ENCODE results near the gene SMCO3. TPM values are rescaled to one million over a fixed set of nuclear protein-coding genes. Genes with fewer than 3 reads are reported as not detected.

SMCO3 gene
- total RNA-seq, 1 experiment from 2014 or later, result not detected

DNA sequence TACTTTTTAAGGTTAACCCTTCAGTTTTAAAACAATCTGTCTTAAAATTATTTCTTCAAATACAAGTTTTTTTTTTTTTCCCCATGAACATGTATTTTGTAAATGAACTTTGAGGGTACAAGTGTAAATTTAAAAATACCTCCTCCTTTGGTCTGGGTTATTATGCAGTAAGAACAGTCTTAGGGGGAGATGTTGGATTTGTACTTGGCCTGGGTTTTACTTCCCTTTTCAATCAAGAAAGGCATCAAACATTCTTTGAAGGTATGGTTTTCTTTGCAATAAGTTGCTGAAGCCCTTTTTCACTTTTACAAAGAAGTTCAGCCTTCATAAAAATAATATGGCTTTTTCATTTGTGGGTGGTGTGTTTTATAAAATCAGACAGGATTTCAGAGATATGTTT lies 31.2 kb downstream of the SMCO3 start:
- no peaks in the 10 kb centered on the region for H3K79me2 ChIP-seq (ENCODE audit: insufficient read depth, low read length)
- ChIA-PET CTCF (interaction anchor here (1.1 kb wide), 1 partner anchor 27 kb away, joined by 3 read pairs; no protein-coding TSS in a partner anchor), RAD21 (ENCODE audit: low non-redundant PET in 1 of 2, low total read pairs in 2 of 2, uncharacterized antibody in 2 of 2, unreplicated experiment in 2 of 2) (no interaction called here), POLR2A (no interaction called here)
- TF ChIP-seq ZBTB33 (IDR thresholded peaks at IDR 0.05; ENCODE audit: extremely low read depth, insufficient replicate concordance, low read length) (no peak), SP1 (IDR thresholded peaks at IDR 0.05; ENCODE audit: low read depth) (no peak), CBX3 (IDR thresholded peaks at IDR 0.05; ENCODE audit: low read depth) (no peak), POLR2AphosphoS5 (IDR thresholded peaks at IDR 0.05; ENCODE audit: low read depth, low read length) (no peak), POLR2A (IDR thresholded peaks at IDR 0.05; ENCODE audit: borderline replicate concordance, extremely low read depth, insufficient read depth, insufficient read length) (no peak), RAD21 (IDR thresholded peaks at IDR 0.05; ENCODE audit: low read depth) (no peak), JUND (IDR thresholded peaks at IDR 0.05) (no peak), YY1 (IDR thresholded peaks at IDR 0.05; ENCODE audit: extremely low read depth, insufficient replicate concordance, low read depth, low read length) (no peak)
- H3K4me2 ChIP-seq (ENCODE audit: low read length), result no peak overlapping the region
- H2AFZ ChIP-seq (ENCODE audit: low read depth, low read length, poor library complexity, severe bottlenecking), result no peak overlapping the region
- intact Hi-C loops (cut with micrococcal nuclease), result no loop called here
- H3K36me3 ChIP-seq (ENCODE audit: control insufficient read depth in 1 of 2, insufficient read depth in 2 of 2, low read length in 2 of 2), result peaks cover 8 to 18% of the 10 kb centered on the region in 2 experiments; a peak in 3 of 4 replicates
- H3K27me3 ChIP-seq (ENCODE audit: insufficient read depth, low read length), result no peaks in the 10 kb centered on the region
- DNase-seq (ENCODE audit: low read depth, low spot score), result no peak
- no peaks in the 10 kb centered on the region for H3K9me3 ChIP-seq (ENCODE audit: control insufficient read depth in 1 of 2, insufficient read depth in 1 of 2, low read depth in 1 of 2, low read length in 2 of 2)
- H3K27ac ChIP-seq (ENCODE audit: low read depth, low read length), result no peak overlapping the region
- H3K4me1 ChIP-seq (ENCODE audit: control insufficient read depth in 1 of 2, insufficient read depth in 2 of 2, low read length in 2 of 2), result no peaks in the 10 kb centered on the region
- no TSS peak for BruUV-seq (replicated peaks)
- no peak for ATAC-seq
- no peak overlapping the region for H3K4me3 ChIP-seq (replicated peaks in 1 of 2; ENCODE audit: low read depth in 1 of 2, low read length in 2 of 2)
- no peak overlapping the region for H3K9ac ChIP-seq (ENCODE audit: low read length)
- no peaks in the 10 kb centered on the region for H4K20me1 ChIP-seq (ENCODE audit: insufficient read depth)
- no peaks in the 10 kb centered on the region for H3K9me2 ChIP-seq (ENCODE audit: insufficient read depth)

- no peak overlapping the region for H3K4me3 ChIP-seq (replicated peaks in 1 of 2; ENCODE audit: low read depth in 1 of 2, low read length in 2 of 2)
- H3K4me2 ChIP-seq (ENCODE audit: low read length), result no peak overlapping the region
- no peak overlapping the region for H3K9ac ChIP-seq (ENCODE audit: low read length)
- no peaks in the 10 kb centered on the region for H3K79me2 ChIP-seq (ENCODE audit: insufficient read depth, low read length)
- H2AFZ ChIP-seq (ENCODE audit: low read depth, low read length, poor library complexity, severe bottlenecking), result no peak overlapping the region
- H3K9me2 ChIP-seq (ENCODE audit: insufficient read depth), result no peaks in the 10 kb centered on the region
- H3K4me1 ChIP-seq (ENCODE audit: control insufficient read depth in 1 of 2, insufficient read depth in 2 of 2, low read length in 2 of 2), result peaks cover 11 to 12% of the 10 kb centered on the region in 2 experiments
- ChIA-PET POLR2A (interaction anchor here (1.6 kb wide), 1 partner anchor 10 kb away, joined by 5 read pairs; a partner anchor contains a TSS), CTCF (interaction anchor here (1.1 kb wide), 1 partner anchor 25 kb away, joined by 3 read pairs; no protein-coding TSS in a partner anchor), RAD21 (ENCODE audit: low non-redundant PET in 1 of 2, low total read pairs in 2 of 2, uncharacterized antibody in 2 of 2, unreplicated experiment in 2 of 2) (no interaction called here)
- TF ChIP-seq SP1 (IDR thresholded peaks at IDR 0.05; ENCODE audit: low read depth) (no peak), FOSL1 (IDR thresholded peaks at IDR 0.05; ENCODE audit: low read depth) (no peak), SRF (IDR thresholded peaks at IDR 0.05; ENCODE audit: low read depth) (no peak)
- H3K36me3 ChIP-seq (ENCODE audit: control insufficient read depth in 1 of 2, insufficient read depth in 2 of 2, low read length in 2 of 2), result peaks cover 6 to 9% of the 10 kb centered on the region in 2 experiments; a peak in 3 of 4 replicates
- BruUV-seq (replicated peaks), result no TSS peak
- DNase-seq (ENCODE audit: low read depth, low spot score), result no peak
- no peaks in the 10 kb centered on the region for H3K9me3 ChIP-seq (ENCODE audit: control insufficient read depth in 1 of 2, insufficient read depth in 1 of 2, low read depth in 1 of 2, low read length in 2 of 2)
- intact Hi-C loops (cut with micrococcal nuclease), result no loop called here
- H3K27ac ChIP-seq (ENCODE audit: low read depth, low read length), result no peak overlapping the region
- no peaks in the 10 kb centered on the region for H3K27me3 ChIP-seq (ENCODE audit: insufficient read depth, low read length)
- no peak for ATAC-seq
- H4K20me1 ChIP-seq (ENCODE audit: insufficient read depth), result no peaks in the 10 kb centered on the region
These were observed 32.4 kb downstream of the SMCO3 start for GRCh38 chr12:14781563-14781962.
